HG03354 (cell line): ENCODE results near the gene AKAP1.

Source experiments
- ATAC-seq: cut with Tn5 transposase; IDR thresholded peaks from one replicate; pipeline ENCODE4 v1.9.1; 2021; ENCODE audit warnings: mild to moderate bottlenecking; ENCODE audit not compliant: unreplicated experiment, poor library complexity, severe bottlenecking

AKAP1 gene

GRCh38 chr17:57145347-57145746 is 60.3 kb downstream of the AKAP1 start:
- ATAC-seq = no peak

GRCh38 chr17:57146273-57146672 is 61.2 kb downstream of the AKAP1 start:
- no peak for ATAC-seq

DNA sequence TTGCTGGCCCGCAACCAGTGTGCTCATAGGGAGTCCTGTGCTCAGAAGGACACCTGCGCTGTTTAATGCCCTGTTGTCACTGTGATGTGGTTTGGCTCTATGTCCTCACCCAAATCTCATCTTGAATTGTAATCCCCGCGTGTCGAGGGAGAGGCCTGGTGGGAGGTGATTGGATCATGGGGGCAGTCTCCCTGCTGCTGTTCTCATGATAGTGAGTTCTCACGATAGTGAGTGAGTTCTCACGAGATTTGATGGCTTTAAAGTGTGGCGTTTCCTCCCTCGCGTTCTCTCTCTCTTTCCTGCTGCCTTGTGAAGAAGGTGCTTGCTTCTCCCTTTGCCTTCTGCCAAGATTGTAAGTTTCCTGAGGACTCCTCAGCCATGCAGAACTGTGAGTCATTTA is 66.8 kb downstream of the AKAP1 start:
- ATAC-seq = no peak

- ATAC-seq = no peak
Measured at GRCh38 chr17:57152967-57153528, 68.0 kb downstream of the AKAP1 start.

DNA sequence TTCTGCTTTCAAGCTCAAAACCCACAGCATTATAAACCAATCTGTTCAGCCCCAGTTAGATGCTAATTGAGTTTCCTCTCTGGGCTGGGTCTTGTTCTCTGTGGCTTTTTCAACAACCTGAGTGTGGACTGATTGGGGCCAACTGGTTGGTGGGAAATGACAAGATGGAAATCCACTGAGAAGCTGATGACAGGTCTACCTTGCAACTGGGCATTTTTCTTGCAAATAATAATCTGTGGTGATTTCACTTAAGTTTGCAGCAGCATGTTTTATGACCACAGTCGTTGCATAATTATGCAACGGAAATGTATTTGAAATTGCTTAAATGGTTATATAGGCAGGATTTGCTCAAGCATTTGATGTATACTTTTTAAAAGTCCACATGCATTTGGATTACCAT is 69.9 kb downstream of the AKAP1 start:
- no peak for ATAC-seq

DNA sequence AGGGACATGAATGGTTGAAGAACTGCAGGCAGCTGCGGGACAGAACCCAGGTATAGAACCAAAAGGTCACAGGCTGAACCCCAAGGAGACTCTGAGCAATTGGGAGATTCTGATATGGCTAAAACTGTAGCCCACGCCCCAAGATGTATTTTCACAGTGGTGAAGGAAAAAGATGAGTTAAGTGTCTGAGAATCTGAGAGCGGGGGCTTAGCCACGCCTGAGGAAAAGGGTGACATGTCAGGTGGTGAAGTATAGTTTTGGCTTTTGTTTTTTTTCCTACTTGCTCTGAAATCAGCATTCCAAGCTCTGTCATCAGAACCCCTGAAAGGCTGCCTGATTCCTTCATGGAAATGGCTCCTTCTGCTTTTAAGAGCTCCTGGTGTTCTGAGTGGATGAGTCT is 73.3 kb downstream of the AKAP1 start:
- ATAC-seq = no peak

- no peak for ATAC-seq
Measured at GRCh38 chr17:57158795-57159194, 73.7 kb downstream of the AKAP1 start.

- no peak for ATAC-seq
Measured at GRCh38 chr17:57160624-57161023, 75.6 kb downstream of the AKAP1 start.

GRCh38 chr17:57164814-57165213 is 79.8 kb downstream of the AKAP1 start:
- ATAC-seq = no peak

- no peak for ATAC-seq
Measured at GRCh38 chr17:57165754-57166153, 80.7 kb downstream of the AKAP1 start.

- ATAC-seq = no peak
Measured at GRCh38 chr17:57166803-57167202, 81.8 kb downstream of the AKAP1 start.

GRCh38 chr17:57168695-57169094 is 83.6 kb downstream of the AKAP1 start:
- ATAC-seq = no peak

DNA sequence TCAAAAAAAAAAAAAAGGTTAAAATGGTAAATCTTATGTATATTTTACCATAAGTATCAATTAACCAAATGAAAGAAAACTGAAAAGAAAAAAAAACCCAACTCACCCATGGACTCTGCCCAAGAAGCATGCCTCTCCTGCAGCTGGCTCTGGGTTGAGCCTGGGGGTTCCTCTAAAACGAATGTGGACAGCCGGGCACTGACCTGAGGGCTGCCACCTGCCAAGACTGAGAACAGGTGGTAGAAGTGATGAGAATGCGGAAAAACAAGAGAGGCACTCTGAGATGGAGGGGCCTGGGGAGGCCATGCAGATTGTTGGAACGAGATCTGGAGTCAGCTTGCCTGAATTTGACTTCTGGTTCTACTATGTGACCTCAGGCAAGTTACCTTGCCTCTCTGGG is 85.8 kb downstream of the AKAP1 start:
- ATAC-seq = no peak
